Urinary bladder (tissue), 4 donors: Measurements from ENCODE around the gene JPH4. TPM values are rescaled to one million over a fixed set of nuclear protein-coding genes. Genes with fewer than 3 reads are reported as not detected.
A peak's percentile ranks its signal among the peaks of the same experiment; 100 is the strongest.

Source experiments
- DNase-seq: peaks from one replicate; pipeline ENCODE4 v3.0.0-alpha.2; 2015; ENCODE audit errors: extremely low spot score
- H3K27ac ChIP-seq: one replicate; pipeline ENCODE4 v1.5.1; 2013; ENCODE audit warnings: low read depth, mild to moderate bottlenecking, moderate library complexity
- H3K36me3 ChIP-seq: one replicate; pipeline ENCODE4 v1.6.1; 2013; ENCODE audit warnings: mild to moderate bottlenecking, moderate library complexity; ENCODE audit not compliant: insufficient read depth
- H3K4me1 ChIP-seq: one replicate; pipeline ENCODE4 v1.6.1; 2013; ENCODE audit warnings: mild to moderate bottlenecking, moderate library complexity; ENCODE audit not compliant: insufficient read depth
- H3K4me3 ChIP-seq: one replicate; pipeline ENCODE4 v1.5.1; 2013; ENCODE audit warnings: low read depth, low read length
- WGBS: extraction: QIAGEN DNeasy Blood & Tissue Kit; methylation state at CpG from one replicate; pipeline ENCODE4 v1.1.7; 2013; 5-methylcytosine and 5-hydroxymethylcytosine counted together
- polyA plus RNA-seq: library from polyadenylated mRNA; stranded (reverse); fragments of 200-250 nt; gene quantifications from one replicate; pipeline ENCODE4 v1.2.3, GENCODE V29; 2013
- total RNA-seq: library from RNA; depleted of rRNA; stranded (reverse); fragments of >200 nt; gene quantifications from one replicate; pipeline ENCODE4 v1.2.3, GENCODE V29; 2014
- donor health status: healthy with polysubstance abuse.
- donor health status: healthy.

Gene JPH4
- total and polyA plus RNA-seq, 2 donors: 2.5 to 2.7 TPM

DNA sequence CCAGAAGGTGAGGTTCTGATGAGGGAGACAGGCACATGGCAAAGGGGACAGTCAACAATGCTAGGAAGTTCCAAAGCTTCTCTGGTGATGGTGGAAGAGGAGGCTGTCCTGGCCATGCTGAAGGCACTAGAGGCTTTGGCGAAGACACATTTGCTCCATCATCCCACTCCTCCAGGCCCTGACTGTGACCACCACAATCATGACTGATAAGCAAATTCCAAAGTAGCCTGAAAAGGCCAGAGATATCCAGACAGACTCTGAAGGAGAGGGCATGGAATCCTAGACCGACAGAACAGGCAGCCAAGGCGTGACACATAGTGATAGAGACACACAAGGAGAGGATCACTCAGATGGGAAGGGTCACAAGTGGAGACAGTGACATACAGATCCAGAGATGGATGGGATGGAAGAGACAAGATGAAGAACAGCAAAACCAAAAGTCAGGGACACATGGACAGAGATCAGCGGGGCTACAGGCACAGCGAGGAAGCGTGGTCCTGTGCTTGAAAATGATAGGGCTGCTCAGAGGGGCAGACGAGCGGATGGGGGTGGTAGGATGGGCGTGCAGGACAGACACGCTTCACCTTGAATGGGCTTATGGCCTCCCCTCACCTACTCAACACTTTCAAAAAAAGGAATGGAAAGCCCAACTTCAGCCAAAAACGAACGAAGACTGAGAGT lies 28.3 kb downstream of the JPH4 start:
- Histone ChIP-seq H3K27ac (no peak overlapping the region), H3K4me1 (no peaks in the 10 kb centered on the region), H3K4me3 (peak overlapping the region; percentile 50), H3K36me3 (no peaks in the 10 kb centered on the region)
- 37% methylated on average over 12 of the region's 12 CpGs for WGBS
- DNase-seq: no peak

DNA sequence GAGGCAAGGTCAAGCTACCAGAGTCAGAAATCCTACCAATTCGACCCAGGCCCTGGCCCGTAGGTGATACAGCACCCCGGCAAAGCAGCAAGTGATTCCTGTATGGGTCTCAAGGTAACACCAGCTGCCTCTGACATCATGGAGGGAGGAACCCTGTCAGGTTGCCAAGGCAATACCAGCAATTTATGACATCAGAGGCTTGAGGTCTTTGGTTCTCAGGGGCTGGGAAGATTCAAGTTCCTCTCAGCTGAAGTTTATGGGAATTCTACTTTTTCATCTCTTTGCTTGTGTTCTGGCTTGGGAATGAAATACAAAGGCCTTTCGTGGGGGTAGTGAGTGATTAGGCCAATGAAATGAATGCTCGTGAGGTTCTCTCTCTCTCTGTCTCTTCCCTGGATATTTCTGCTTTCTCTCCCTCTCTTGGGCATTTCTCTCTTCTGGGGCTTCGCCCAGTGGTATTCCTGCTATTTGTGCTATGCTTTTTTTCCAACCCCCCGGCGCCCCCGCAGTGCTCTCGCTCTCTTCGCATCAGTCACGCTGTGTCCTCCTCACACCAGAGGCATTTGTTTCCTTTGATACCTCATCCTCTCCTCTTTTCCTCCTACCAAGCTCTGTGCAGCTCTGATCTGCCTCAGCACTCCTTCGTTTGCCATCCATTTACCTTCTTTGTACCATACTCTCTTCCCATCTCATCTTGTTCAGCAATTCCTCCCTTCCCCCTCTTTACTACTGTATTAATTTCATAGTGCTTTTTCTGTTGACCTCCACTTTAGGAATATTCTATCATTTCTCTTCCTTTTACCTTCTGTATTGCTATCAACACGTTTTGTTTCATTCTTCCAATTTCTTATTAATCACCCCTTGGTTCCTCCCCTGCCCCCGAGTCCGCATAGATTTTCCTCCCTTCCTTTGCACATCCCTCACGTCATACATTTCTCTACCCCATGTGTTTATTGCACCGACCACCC lies 30.0 kb downstream of the JPH4 start:
- no peak for DNase-seq
- H3K4me3 ChIP-seq: no peak overlapping the region
- no peak overlapping the region for H3K27ac ChIP-seq
- no peaks in the 10 kb centered on the region for H3K36me3 ChIP-seq
- no peaks in the 10 kb centered on the region for H3K4me1 ChIP-seq
- 47% methylated on average over 18 of the region's 18 CpGs for WGBS

DNA sequence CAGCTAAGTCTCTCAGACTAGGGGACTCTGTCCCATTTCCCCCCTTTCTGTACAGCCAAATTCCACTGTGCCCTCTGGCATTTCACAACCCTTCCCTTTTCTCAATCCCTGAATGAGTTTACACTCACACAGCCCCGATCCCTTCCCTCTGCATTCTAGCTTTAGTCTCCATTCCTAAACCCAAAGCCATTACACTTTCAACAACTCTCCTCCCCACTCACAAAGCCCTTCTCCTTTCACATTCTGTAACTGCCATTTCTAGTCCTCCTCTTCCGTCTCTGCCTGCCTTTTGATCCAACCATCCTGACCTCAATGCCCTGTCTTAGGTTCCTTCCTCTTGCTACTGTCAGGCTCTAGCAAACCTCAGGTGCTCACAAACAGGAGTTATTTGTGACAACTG lies 30.7 kb downstream of the JPH4 start:
- WGBS: 62% methylated on average over 2 of the region's 2 CpGs
- Histone ChIP-seq H3K27ac (no peak overlapping the region), H3K4me1 (no peaks in the 10 kb centered on the region), H3K36me3 (no peaks in the 10 kb centered on the region), H3K4me3 (no peak overlapping the region)
- no peak for DNase-seq

DNA sequence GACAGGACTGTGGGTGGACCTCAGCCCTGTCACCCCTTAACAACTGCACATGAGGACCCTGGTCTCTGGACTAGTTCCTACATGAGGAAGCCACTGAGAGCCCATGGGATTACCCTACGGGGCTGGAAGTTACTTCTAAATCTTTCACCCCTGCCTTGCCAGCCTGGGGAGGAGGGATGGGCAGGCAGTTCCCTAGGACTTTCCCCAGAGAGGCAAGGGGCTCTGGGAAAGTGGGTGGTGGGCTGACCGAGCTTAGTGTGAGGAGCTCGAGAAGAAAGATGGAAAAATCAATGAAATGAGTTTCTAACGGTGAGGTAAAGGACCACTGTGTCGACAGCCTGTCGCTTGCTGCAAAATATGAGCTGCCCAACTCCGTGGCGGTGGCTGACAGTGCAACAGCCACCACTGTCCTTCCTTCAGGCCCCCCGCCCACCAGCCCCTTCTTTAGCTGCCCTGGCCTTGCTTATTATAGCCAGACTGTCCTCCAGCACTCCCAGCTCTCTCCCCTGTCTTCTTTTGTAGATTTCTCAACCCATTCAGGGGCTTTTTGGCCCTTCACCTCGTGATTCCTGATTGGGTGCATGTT lies 32.0 kb downstream of the JPH4 start:
- DNase-seq: no peak
- 75% methylated on average over 10 of the region's 10 CpGs for WGBS

DNA sequence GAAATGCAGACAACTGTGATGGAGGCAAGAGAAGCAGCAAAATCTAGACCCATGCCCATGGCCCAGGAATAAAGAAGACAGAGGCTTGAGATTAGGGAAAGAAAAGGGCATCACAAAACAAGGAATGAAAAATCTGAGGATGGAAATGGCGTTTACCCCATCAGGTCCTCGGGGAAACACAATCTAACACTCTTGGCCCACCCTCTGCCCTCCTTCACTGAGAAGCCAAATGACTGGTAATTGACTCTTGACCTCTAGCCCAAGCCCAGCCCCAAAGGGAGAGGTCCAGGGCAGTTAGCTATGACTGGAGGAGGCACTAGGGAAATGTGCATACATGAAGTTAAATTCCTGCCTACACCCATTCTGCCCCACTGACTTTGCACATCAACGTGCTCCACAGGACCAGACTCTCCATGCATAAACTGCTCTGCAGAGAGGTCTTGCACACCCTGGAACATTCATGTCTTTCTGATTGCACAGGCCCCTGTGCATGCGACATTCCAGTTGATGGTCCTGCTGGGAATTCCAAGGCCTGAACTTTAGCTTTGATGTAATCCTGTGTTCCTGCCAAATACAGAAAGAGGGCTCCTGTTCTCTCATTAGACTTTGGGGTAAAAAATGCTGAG lies 32.7 kb downstream of the JPH4 start:
- H3K4me1 ChIP-seq: no peaks in the 10 kb centered on the region
- 78% methylated on average over 4 of the region's 4 CpGs for WGBS
- no peak overlapping the region for H3K4me3 ChIP-seq
- H3K27ac ChIP-seq: no peak overlapping the region
- DNase-seq: no peak
- no peaks in the 10 kb centered on the region for H3K36me3 ChIP-seq

More for the DNA sequence above, 32.0 kb downstream of the JPH4 start:
- no peaks in the 10 kb centered on the region for H3K36me3 ChIP-seq
- H3K27ac ChIP-seq: no peak overlapping the region
- H3K4me3 ChIP-seq: no peak overlapping the region
- no peaks in the 10 kb centered on the region for H3K4me1 ChIP-seq

DNA sequence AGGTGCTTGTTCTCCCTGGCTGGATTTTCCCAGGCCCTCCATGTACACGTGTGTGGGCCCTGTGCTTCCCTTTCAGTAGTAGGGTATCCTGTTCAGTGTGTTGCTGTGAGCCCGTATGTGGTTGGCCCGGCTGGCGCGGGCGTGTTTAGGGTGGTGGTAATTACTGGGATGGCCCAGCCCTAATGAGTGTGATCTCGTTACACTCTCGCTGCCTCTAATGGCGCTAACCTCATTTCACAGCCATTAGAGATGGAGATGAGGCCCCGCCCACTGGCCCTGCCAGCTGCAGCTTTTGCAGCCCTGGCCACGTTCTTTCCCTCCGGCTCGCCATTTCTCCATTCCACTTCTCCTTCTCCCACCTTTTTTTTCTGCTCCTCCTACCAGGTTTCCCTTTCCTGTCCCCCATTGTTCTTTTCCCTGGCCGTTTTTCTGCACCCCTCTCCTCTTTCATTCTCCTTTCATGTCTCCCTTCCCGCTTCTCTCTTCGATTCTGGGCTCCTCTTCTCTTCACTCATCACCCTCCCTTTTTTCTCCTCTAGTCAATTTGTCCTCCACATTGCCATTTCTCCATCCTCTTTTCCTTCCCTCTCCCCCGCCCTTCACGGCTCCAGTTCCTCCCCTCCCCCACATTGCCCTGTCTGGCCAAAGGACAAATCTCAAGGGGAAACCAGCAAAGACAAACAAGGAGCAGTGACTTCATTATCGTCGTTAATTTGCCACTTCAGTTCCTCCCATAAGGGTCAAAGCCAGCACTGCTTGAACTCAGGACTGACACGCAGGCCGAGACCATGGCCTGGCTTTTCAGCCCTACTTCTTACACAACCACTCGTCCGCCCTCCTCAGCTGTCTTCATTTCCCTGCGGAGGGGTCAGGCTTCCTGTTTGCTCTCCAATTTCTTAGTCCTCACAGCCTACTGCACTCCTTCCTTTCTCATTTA lies 33.8 kb downstream of the JPH4 start:
- Histone ChIP-seq H3K27ac (no peak overlapping the region), H3K4me3 (no peak overlapping the region), H3K36me3 (no peaks in the 10 kb centered on the region), H3K4me1 (no peaks in the 10 kb centered on the region)
- WGBS: 42% methylated on average over 25 of the region's 25 CpGs
- no peak for DNase-seq

DNA sequence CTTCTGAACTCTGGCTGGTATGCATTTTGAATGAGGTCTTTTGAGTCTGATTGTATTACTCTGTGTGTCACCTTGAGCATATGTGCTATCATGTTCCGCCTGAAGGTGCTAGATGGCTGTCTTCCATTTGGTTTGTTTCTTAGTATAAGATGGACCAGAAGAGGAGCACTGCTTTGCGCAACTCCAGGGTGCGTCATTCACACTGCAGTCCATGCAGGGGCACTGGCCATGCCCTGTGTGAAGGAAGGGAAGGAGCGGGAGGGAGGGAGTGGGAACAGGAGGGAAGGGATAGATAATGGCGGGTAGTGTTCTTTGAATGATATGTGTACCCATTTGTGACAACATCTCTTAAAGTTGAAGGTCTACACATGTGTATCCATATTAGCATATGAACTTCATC lies 35.2 kb downstream of the JPH4 start:
- DNase-seq: no peak
- H3K4me3 ChIP-seq: no peak overlapping the region
- no peak overlapping the region for H3K27ac ChIP-seq
- H3K36me3 ChIP-seq: no peaks in the 10 kb centered on the region
- no peaks in the 10 kb centered on the region for H3K4me1 ChIP-seq
- 95% methylated on average over 5 of the region's 5 CpGs for WGBS

DNA sequence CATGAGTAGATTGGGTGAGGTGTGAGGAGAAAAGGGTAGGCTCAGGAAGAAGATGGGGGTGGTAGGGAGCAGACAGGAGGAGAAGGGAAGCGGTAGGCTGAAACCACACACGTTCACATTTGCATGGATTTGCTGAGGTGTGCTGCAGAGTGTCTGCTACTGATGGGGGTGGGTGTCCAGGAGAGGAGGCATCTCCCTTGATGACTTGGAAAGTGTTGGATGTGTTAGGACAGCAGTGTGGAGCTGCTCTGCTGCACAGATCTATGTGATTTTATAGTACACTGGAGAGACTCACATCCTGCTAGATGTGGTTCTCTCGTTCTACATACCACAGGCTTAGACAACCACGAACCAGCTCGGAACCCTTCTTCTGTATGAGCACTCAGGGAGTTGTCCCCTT lies 36.3 kb downstream of the JPH4 start:
- no peaks in the 10 kb centered on the region for H3K4me1 ChIP-seq
- no peak for DNase-seq
- no peaks in the 10 kb centered on the region for H3K36me3 ChIP-seq
- 72% methylated on average over 5 of the region's 5 CpGs for WGBS
- H3K27ac ChIP-seq: no peak overlapping the region
- no peak overlapping the region for H3K4me3 ChIP-seq

DNA sequence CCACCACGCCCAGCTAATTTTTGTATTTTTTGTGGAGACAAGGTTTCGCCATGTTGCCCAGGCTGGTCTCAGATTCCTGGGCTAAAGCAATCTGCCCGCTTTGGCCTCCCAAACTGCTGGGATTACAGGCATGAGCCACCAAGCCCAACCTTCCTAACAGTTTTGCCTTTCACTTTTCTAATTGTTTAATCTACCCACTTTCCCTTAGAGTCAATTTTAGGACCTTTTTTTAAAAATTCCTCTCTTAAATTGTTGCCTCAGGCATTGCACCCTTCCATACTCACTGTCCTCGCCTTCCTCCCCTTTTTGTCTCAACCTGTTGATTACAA lies 38.5 kb downstream of the JPH4 start:
- no peaks in the 10 kb centered on the region for H3K4me1 ChIP-seq
- 85% methylated on average over 4 of the region's 4 CpGs for WGBS
- DNase-seq: no peak
- no peak overlapping the region for H3K4me3 ChIP-seq
- no peaks in the 10 kb centered on the region for H3K36me3 ChIP-seq
- no peak overlapping the region for H3K27ac ChIP-seq

DNA sequence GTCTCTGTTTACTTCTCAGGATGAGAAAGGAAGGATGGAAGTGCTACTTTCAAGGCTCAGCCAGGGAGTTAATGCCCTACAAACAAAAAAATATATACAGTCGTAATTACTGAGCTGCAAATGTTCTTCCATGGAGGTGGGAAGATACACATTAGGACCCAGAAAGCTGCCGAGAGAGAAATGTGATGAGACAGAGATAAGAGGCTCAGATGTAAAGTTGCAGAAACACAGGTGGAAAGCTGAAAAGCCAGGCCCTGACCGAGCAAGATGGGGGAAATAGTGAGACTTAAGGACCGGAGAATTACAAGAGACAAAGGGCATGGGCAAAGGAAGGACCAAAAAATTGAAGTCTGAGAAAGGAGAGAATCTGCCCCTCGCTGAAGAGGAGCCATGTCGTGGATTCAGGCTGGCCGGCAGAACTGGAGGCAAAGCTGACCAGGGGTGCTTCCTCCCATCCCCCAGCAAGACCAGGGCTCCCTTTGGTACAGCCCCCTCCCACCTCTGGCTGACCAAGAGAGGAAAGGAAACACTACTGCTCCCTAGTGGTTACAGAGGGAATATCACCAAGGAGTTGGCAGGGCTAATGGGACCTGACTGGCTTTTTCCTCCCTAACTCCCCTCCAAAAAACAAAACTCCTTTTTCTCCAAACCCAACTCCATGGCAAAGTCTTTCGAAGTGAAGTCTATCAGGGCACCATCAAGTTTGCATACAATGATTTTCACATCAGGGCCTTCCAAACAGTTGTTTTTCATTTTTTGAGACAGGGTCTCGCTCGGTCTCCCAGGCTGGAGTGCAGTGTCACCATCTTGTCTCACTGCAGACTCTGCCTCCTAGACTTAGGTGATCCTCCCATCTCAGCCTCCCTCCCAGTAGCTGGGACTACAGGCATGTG lies 39.1 kb downstream of the JPH4 start:
- 38% methylated on average over 10 of the region's 10 CpGs for WGBS
- no peaks in the 10 kb centered on the region for H3K36me3 ChIP-seq
- no peak overlapping the region for H3K27ac ChIP-seq
- no peak overlapping the region for H3K4me3 ChIP-seq
- H3K4me1 ChIP-seq: no peaks in the 10 kb centered on the region
- no peak for DNase-seq

DNA sequence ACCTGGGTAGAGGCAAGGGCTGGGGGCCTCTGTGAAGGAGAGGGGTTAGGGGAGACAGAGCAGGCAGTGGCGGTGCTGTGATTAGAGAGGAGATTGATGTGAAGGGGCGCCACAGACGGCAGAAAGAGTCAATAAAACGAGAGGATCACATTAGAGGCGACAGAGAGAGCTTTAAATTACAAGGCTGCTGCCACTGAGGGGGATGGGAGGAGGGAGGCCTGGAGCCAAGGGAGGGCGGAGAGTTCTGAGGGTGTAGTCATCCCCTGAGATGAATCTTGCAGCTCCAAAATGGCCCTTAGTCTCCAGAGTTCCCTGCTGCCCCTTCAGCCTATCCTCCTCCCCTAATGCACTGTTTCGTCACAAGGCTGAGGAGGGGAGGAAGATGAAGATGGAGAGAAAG lies 39.8 kb downstream of the JPH4 start:
- H3K36me3 ChIP-seq: no peaks in the 10 kb centered on the region
- no peaks in the 10 kb centered on the region for H3K4me1 ChIP-seq
- 33% methylated on average over 7 of the region's 7 CpGs for WGBS
- H3K4me3 ChIP-seq: no peak overlapping the region
- H3K27ac ChIP-seq: no peak overlapping the region
- DNase-seq: no peak

DNA sequence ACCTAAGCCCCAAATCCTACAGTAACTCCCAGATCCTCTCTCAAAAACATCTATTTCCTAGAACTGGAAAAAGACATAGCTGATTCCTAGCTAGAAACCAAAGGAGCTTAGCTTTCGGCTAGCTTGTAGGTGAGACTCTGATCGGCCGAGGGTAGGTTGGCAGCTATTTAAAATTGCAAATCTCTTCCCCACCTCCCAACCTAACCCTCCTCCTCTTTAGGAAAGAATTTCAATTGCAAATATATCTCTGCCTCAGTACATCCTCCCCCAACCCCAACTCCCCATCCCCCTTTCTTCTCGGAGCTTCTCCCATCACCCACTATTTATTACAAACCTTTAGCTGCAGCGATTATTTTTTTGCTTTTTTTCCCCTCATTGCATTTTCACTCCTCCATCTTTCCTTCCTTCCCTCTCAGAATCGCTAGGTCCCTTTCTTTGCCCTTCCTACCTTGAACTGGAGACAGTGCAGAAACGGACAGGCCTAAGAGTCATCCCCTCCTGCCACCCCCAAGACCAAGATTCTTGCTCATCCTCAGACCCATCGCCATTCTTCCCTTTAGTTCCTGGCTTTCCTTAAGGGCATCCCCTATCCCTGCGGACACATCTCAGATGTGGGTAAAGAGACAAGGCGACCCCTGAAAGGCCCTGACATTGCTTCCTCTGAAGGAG lies 40.4 kb downstream of the JPH4 start:
- no peak for DNase-seq
- Histone ChIP-seq H3K36me3 (no peaks in the 10 kb centered on the region), H3K4me3 (no peak overlapping the region), H3K4me1 (no peaks in the 10 kb centered on the region), H3K27ac (no peak overlapping the region)
- 54% methylated on average over 10 of the region's 10 CpGs for WGBS
